Measurements from ENCODE around the gene MCF2L.

Gene MCF2L

GRCh38 chr13:113001241-113002140 is 32.5 kb downstream of the MCF2L start:
- no peak for TF ChIP-seq CTCF (IDR thresholded peaks at IDR 0.05; ENCODE audit: low read depth, low read length, missing control alignments)
- DNase-seq (ENCODE audit: low read depth): no peak
- no peak overlapping the region for H3K4me3 ChIP-seq (ENCODE audit: low read depth, low read length)

- no peak overlapping the region for H3K4me3 ChIP-seq (ENCODE audit: low read depth, low read length)
- TF ChIP-seq CTCF (IDR thresholded peaks at IDR 0.05; ENCODE audit: low read depth, low read length, missing control alignments): peak; percentile 3
- no peak for DNase-seq (ENCODE audit: low read depth)
These were observed 33.3 kb downstream of the MCF2L start for GRCh38 chr13:113002206-113002912.

GRCh38 chr13:113002913-113003290 is 33.9 kb downstream of the MCF2L start:
- no peak for TF ChIP-seq CTCF (IDR thresholded peaks at IDR 0.05; ENCODE audit: low read depth, low read length, missing control alignments)
- DNase-seq (ENCODE audit: low read depth): no peak
- H3K4me3 ChIP-seq (ENCODE audit: low read depth, low read length): no peak overlapping the region

- DNase-seq (ENCODE audit: low read depth): no peak
- no peak for TF ChIP-seq CTCF (IDR thresholded peaks at IDR 0.05; ENCODE audit: low read depth, low read length, missing control alignments)
- no peak overlapping the region for H3K4me3 ChIP-seq (ENCODE audit: low read depth, low read length)
These were observed 35.1 kb downstream of the MCF2L start for GRCh38 chr13:113004126-113004525.

GRCh38 chr13:113005076-113005865 is 36.3 kb downstream of the MCF2L start:
- TF ChIP-seq CTCF (IDR thresholded peaks at IDR 0.05; ENCODE audit: low read depth, low read length, missing control alignments): no peak
- DNase-seq (ENCODE audit: low read depth): no peak
- H3K4me3 ChIP-seq (ENCODE audit: low read depth, low read length): no peak overlapping the region

GRCh38 chr13:113005997-113006396 is 37.0 kb downstream of the MCF2L start:
- no peak for TF ChIP-seq CTCF (IDR thresholded peaks at IDR 0.05; ENCODE audit: low read depth, low read length, missing control alignments)
- no peak for DNase-seq (ENCODE audit: low read depth)
- no peak overlapping the region for H3K4me3 ChIP-seq (ENCODE audit: low read depth, low read length)

Measured in GM12864 (cell line).